GOT3 (cell line): ENCODE measurements around the gene PLLP.

ENCODE experiments used
- DNase-seq: peaks from one replicate; lab custom pipeline; 2025; ENCODE audit warnings: mixed read lengths; lab: John Stamatoyannopoulos, UW

The PLLP gene

DNA sequence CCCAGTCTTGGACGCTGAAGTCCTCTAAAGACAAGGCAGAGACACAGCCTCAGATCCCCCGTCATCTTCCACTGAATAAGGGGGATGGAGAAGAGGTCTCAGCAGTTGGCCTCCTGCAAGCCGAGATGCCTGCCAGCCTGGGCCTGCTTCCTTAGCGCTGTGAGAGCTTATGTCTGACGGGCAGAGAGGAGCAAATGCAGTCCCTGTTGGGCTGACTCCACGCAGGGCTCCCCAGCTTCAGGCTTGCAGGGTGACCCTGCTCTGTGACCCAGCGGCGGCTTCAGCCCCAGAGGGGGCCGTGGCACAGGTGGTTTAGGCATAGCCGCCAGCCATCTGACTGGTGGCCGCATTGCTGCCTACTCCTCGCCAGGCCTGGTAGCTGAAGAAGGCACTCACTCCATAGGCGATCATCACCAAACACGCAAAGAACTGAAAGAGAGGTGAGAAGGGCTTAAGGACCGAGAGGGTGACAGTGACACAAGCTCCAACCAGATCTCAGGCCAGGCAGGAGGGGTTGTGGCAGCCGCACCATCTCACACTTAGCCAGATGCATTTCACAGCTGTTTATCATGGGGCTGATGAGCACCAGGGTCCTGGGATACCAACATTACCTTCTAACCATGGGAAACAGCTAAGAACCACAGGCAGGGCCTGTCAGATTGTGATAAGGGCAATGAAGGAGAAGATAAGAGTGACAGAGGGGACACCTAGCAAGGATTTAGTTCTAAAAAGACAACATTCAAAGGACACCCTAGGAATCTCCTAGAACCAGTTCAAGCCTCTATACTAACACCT is 27.7 kb downstream of the PLLP start:
- no peak for DNase-seq

- no peak for DNase-seq
Measured at GRCh38 chr16:57255686-57256415, 28.6 kb downstream of the PLLP start.

DNA sequence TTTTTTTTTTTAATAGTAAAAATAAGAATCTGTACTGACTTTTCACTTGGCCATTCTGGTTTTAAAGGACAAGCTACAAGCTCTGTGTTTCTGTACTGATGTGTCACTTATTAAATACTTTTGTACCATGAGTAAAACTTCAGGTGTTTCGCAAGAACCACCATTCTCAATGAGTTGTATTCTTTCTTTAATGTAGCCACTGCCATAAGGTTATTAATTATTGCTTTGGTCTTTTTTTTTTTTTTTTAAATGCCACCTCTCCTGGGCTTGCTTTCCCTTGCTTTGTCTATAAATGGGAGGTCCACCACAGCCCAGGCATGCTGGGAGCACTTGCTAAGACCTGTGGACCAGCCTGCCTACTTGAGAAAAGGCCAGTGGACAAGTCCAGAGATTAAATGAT is 31.0 kb downstream of the PLLP start:
- DNase-seq = no peak

- DNase-seq = no peak
Measured at GRCh38 chr16:57252148-57252721, 32.2 kb downstream of the PLLP start.

GRCh38 chr16:57251352-57251751 is 33.1 kb downstream of the PLLP start:
- no peak for DNase-seq

GRCh38 chr16:57245472-57246113 is 38.9 kb downstream of the PLLP start:
- no peak for DNase-seq

DNA sequence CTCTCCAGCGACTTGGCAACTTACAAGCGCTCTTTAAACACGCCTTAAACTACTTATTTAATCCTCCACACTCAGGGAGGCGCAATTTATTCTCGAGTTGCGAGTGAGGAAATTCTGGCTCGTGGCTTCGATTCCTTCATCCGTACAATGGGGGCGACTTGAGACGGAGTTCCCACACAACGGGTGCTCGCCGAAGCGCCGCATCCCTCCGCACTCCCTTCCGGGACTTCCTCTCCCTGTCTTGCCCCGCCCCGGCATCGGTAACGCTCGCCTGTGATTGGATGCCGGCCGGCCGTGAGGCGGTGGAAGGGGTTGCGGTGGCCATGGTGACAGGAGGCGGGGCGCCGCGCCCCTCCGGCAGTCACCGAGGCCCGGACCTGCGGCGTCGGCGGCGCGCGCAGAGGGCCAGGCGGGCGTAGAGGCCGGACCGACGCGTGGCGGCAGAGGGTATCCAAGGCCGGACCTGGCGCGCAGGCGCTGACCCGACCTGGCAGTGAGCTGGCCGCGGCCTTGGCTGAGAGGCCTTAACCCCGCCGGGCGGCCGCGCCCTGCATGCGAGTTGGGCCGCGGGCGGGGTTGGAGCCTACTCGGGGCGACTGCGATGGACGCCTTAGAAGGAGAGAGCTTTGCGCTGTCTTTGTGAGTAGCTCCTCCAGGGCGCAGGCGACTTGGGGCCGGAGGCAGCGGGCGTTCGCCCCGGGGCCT is 39.6 kb downstream of the PLLP start, which contains the start of gene ARL2BP:
ARL2BP (plus strand) TSS at position 493 of the 705 bp plus-strand sequence; CDS start at position 602, 109 bp downstream.
- peak; percentile 95 for DNase-seq

GRCh38 chr16:57244463-57244766 is 40.1 kb downstream of the PLLP start:
- DNase-seq = no peak

GRCh38 chr16:57242650-57243049 is 41.8 kb downstream of the PLLP start:
- DNase-seq = no peak

DNA sequence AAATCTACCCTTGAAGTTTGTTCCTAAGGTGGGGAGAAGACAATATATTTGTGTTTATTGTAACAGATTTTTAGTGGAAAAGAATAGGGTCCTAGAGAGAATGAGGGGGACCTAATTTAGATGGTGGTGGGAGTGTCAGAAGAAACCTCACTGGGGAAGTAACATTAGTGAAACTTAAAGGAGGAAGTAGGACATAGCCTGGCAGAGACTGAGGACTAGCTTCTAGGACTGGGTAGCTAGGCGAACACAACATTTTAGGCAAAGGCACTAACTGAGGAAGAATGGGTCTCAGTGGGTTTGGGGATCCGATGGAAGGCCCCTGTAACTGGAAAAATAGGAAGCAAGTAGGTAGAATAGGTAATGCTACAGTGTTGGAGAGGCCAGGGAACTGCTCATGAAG is 43.6 kb downstream of the PLLP start:
- DNase-seq = no peak

- DNase-seq = no peak
Measured at GRCh38 chr16:57239107-57239506, 45.4 kb downstream of the PLLP start.

DNA sequence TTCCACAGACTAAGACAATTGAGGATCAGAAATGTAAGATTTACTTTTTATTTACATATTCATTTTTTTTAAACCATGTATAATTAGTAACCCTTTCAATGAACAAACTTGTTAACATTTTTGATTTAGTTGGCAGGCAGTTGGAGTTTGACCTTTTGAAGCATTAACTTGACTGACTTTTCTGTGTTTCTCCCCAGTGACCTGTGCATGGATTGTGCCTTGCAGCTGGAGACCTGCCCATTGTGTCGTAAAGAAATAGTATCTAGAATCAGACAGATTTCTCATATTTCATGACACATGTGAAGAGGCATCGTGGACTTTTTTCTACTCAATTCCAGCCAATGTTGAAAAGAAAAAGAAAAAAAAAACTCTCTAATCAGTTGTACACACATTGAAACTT is 45.8 kb downstream of the PLLP start:
- no peak for DNase-seq

GRCh38 chr16:57236022-57236350 is 48.5 kb downstream of the PLLP start:
- no peak for DNase-seq

GRCh38 chr16:57235128-57236021 is 49.1 kb downstream of the PLLP start:
- DNase-seq = no peak

DNA sequence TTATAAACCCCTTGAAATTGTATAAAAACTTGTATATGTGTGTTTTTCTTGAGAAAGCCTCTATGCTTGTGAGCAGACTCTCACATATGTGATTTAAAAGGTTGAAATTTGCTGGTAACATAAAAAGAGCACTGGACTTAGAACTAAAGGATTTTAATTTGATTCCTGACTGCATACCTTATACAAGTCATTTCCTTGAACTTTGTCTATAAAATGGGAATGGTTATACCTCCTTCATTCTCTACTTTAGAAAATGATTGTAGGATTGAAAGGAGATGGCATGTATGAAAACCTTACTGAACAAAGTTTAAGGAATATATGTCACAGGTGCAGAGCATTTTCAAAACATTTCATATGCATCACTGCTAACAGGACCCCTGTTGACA is 49.8 kb downstream of the PLLP start:
- no peak for DNase-seq

GRCh38 chr16:57233944-57234706 is 50.3 kb downstream of the PLLP start:
- no peak for DNase-seq

- no peak for DNase-seq
Measured at GRCh38 chr16:57231821-57232350, 52.6 kb downstream of the PLLP start.

GRCh38 chr16:57229079-57229478 is 55.4 kb downstream of the PLLP start:
- no peak for DNase-seq

GRCh38 chr16:57226701-57227621 is 57.5 kb downstream of the PLLP start:
- no peak for DNase-seq
